ENCODE data around the gene ALG5.

Gene ALG5

GRCh38 chr13:36999054-36999714 lies at the start of gene ALG5:
TSS of gene ALG5 (minus strand) at chr13:36999340. CDS start at chr13:36999300, 40 bp downstream.
- DNase-seq (peak; percentile 93), ATAC-seq (peak; percentile 81)

GRCh38 chr13:37047846-37048245 lies 48.7 kb upstream of the ALG5 start:
- ATAC-seq: no peak
- DNase-seq: no peak

GRCh38 chr13:37047032-37047431 lies 47.9 kb upstream of the ALG5 start:
- DNase-seq (no peak), ATAC-seq (no peak)

- ATAC-seq (no peak), DNase-seq (no peak)
Measured at GRCh38 chr13:37046062-37046461, 46.9 kb upstream of the ALG5 start.

GRCh38 chr13:37040789-37041188 lies 41.6 kb upstream of the ALG5 start:
- DNase-seq: no peak
- no peak for ATAC-seq

- DNase-seq (no peak), ATAC-seq (no peak)
Measured at GRCh38 chr13:37039896-37040295, 40.8 kb upstream of the ALG5 start.

GRCh38 chr13:37037241-37037640 lies 38.1 kb upstream of the ALG5 start:
- DNase-seq (no peak), ATAC-seq (no peak)

- ATAC-seq: no peak
- no peak for DNase-seq
Measured at GRCh38 chr13:37029617-37030016, 30.5 kb upstream of the ALG5 start.

GRCh38 chr13:37027639-37028038 lies 28.5 kb upstream of the ALG5 start:
- no peak for DNase-seq
- no peak for ATAC-seq

- DNase-seq (no peak), ATAC-seq (no peak)
Measured at GRCh38 chr13:37026771-37027170, 27.6 kb upstream of the ALG5 start.

GRCh38 chr13:37023871-37024270 lies 24.7 kb upstream of the ALG5 start:
- ATAC-seq (no peak), DNase-seq (no peak)

GRCh38 chr13:37014609-37015008 lies 15.5 kb upstream of the ALG5 start:
- ATAC-seq (no peak), DNase-seq (no peak)

GRCh38 chr13:37011788-37012187 lies 12.6 kb upstream of the ALG5 start:
- ATAC-seq: no peak
- DNase-seq: no peak

GRCh38 chr13:37011002-37011401 lies 11.9 kb upstream of the ALG5 start:
- DNase-seq (no peak), ATAC-seq (peak; percentile 40)

GRCh38 chr13:37010424-37010823 lies 11.3 kb upstream of the ALG5 start:
- DNase-seq: no peak
- ATAC-seq: no peak

GRCh38 chr13:37009692-37010091 lies 10.6 kb upstream of the ALG5 start:
- no peak for ATAC-seq

GRCh38 chr13:37001921-37002250 lies 2.7 kb upstream of the ALG5 start:
- ATAC-seq (no peak), DNase-seq (no peak)

More at GRCh38 chr13:37009692-37010091, 10.6 kb upstream of the ALG5 start:
- DNase-seq: no peak

- DNase-seq (peak; percentile 25), ATAC-seq (no peak)
Measured at GRCh38 chr13:36998624-36999041, 507 bp downstream of the ALG5 start.

GRCh38 chr13:36997716-36998427 lies 1.3 kb downstream of the ALG5 start:
- DNase-seq (no peak), ATAC-seq (no peak)

- DNase-seq (no peak), ATAC-seq (no peak)
Measured at GRCh38 chr13:36992362-36992761, 6.8 kb downstream of the ALG5 start.

- no peak for DNase-seq
- ATAC-seq: no peak
Measured at GRCh38 chr13:36986462-36987240, 12.5 kb downstream of the ALG5 start.

- DNase-seq (no peak), ATAC-seq (no peak)
Measured at GRCh38 chr13:36981156-36981743, 17.9 kb downstream of the ALG5 start.

Measured in stimulated activated naive CD8-positive, alpha-beta T cell treated with anti-CD3 and anti-CD28 coated beads, Interleukin-15, Interleukin-2, amounts not matched to agents 100 U/mL and 50 U/mL, for 24 hours (primary cell).